ENCODE measurements around the gene PHOSPHO1. TPM values are rescaled to one million over a fixed set of nuclear protein-coding genes. Genes with fewer than 3 reads are reported as not detected.

The PHOSPHO1 gene
- total and polyA plus RNA-seq, 2 of the 13 experiments (the other 11 are each of a cell fraction or from before 2014, with no cell fraction given): not detected

DNA sequence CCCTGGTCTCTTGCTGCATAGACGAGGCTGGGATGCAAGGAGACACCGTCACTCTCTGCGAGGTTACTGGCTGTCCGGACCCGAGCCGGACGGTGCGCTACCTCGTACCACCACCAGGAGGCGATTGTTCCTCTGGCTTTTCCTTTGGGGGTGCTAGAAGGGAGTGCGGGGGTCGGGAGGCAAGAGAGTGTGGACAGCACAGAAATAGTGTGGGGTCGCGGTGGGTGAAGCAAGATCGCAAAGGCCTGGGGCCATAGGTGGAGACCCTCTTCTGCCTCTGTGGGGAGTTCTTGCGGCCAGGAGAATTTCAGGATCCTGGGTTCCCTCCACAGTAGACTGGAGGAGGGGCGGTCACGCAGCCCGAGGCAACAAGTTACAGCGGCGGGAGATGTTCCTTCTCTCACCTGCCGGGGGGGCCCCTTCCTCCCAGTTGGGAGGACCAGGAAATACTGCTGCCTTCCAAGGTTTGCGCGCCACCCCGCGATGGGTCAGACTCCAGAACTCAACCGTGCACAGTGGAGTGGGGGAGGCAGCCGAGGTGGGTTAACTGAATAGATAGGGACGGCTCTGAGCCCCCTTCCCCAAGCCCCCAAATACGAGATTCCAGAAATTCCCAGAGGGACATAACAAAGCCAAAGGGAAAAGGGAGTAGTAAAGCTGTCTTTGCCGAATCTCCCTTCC, 6.9 kb downstream of the PHOSPHO1 start (continued):
- TF ChIP-seq, protein P1, sequence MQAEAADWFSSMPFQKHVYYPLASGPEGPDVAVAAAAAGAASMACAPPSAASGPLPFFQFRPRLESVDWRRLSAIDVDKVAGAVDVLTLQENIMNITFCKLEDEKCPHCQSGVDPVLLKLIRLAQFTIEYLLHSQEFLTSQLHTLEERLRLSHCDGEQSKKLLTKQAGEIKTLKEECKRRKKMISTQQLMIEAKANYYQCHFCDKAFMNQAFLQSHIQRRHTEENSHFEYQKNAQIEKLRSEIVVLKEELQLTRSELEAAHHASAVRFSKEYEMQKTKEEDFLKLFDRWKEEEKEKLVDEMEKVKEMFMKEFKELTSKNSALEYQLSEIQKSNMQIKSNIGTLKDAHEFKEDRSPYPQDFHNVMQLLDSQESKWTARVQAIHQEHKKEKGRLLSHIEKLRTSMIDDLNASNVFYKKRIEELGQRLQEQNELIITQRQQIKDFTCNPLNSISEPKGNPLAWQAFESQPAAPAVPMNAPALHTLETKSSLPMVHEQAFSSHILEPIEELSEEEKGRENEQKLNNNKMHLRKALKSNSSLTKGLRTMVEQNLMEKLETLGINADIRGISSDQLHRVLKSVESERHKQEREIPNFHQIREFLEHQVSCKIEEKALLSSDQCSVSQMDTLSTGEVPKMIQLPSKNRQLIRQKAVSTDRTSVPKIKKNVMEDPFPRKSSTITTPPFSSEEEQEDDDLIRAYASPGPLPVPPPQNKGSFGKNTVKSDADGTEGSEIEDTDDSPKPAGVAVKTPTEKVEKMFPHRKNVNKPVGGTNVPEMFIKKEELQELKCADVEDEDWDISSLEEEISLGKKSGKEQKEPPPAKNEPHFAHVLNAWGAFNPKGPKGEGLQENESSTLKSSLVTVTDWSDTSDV (CRISPR knock-in tag; IDR thresholded peaks at IDR 0.05): no peak
- TF ChIP-seq ZNF839 (CRISPR knock-in tag; IDR thresholded peaks at IDR 0.05; ENCODE audit: borderline replicate concordance) (peak; percentile 42; the same call in 1 of the 2 replicates), SOX6 (IDR thresholded peaks at IDR 0.05) (no peak), SOX6 (CRISPR knock-in tag; IDR thresholded peaks at IDR 0.05) (0 out of 2 replicates have a peak, but pooled peaks have one; percentile 12), ZNF546 (CRISPR knock-in tag; conservative IDR thresholded peaks at IDR 0.05) (0 out of 2 replicates have a peak, but pooled peaks have one; percentile 39), MTA1 (CRISPR knock-in tag; IDR thresholded peaks at IDR 0.05; ENCODE audit: borderline replicate concordance) (peak; percentile 10; the same call in 1 of the 2 replicates), CBX2 (IDR thresholded peaks at IDR 0.05; ENCODE audit: low read depth, low read length) (no peak), CBX2 (CRISPR knock-in tag; IDR thresholded peaks at IDR 0.05; ENCODE audit: low read depth) (no peak), SMC3 (IDR thresholded peaks at IDR 0.05; ENCODE audit: low read length) (peak; percentile 38; the same call in 1 of the 2 replicates), JUNB (CRISPR knock-in tag; IDR thresholded peaks at IDR 0.05; ENCODE audit: borderline replicate concordance) (no peak)
- TF ChIP-seq, protein P2, sequence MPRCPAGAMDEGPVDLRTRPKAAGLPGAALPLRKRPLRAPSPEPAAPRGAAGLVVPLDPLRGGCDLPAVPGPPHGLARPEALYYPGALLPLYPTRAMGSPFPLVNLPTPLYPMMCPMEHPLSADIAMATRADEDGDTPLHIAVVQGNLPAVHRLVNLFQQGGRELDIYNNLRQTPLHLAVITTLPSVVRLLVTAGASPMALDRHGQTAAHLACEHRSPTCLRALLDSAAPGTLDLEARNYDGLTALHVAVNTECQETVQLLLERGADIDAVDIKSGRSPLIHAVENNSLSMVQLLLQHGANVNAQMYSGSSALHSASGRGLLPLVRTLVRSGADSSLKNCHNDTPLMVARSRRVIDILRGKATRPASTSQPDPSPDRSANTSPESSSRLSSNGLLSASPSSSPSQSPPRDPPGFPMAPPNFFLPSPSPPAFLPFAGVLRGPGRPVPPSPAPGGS (CRISPR knock-in tag; IDR thresholded peaks at IDR 0.05): 0 out of 2 replicates have a peak, but pooled peaks have one; percentile 44
- TF ChIP-seq, protein P3, sequence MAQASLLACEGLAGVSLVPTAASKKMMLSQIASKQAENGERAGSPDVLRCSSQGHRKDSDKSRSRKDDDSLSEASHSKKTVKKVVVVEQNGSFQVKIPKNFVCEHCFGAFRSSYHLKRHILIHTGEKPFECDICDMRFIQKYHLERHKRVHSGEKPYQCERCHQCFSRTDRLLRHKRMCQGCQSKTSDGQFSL (CRISPR knock-in tag; IDR thresholded peaks at IDR 0.05): peak; percentile 87; the same call in 1 of the 2 replicates
- TF ChIP-seq, protein P4, sequence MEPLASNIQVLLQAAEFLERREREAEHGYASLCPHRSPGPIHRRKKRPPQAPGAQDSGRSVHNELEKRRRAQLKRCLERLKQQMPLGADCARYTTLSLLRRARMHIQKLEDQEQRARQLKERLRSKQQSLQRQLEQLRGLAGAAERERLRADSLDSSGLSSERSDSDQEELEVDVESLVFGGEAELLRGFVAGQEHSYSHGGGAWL (CRISPR knock-in tag; IDR thresholded peaks at IDR 0.05): 0 out of 2 replicates have a peak, but pooled peaks have one; percentile 29
- TF ChIP-seq, protein P5, sequence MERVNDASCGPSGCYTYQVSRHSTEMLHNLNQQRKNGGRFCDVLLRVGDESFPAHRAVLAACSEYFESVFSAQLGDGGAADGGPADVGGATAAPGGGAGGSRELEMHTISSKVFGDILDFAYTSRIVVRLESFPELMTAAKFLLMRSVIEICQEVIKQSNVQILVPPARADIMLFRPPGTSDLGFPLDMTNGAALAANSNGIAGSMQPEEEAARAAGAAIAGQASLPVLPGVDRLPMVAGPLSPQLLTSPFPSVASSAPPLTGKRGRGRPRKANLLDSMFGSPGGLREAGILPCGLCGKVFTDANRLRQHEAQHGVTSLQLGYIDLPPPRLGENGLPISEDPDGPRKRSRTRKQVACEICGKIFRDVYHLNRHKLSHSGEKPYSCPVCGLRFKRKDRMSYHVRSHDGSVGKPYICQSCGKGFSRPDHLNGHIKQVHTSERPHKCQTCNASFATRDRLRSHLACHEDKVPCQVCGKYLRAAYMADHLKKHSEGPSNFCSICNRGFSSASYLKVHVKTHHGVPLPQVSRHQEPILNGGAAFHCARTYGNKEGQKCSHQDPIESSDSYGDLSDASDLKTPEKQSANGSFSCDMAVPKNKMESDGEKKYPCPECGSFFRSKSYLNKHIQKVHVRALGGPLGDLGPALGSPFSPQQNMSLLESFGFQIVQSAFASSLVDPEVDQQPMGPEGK (CRISPR knock-in tag; IDR thresholded peaks at IDR 0.05): peak; percentile 70
- TF ChIP-seq, protein P6, sequence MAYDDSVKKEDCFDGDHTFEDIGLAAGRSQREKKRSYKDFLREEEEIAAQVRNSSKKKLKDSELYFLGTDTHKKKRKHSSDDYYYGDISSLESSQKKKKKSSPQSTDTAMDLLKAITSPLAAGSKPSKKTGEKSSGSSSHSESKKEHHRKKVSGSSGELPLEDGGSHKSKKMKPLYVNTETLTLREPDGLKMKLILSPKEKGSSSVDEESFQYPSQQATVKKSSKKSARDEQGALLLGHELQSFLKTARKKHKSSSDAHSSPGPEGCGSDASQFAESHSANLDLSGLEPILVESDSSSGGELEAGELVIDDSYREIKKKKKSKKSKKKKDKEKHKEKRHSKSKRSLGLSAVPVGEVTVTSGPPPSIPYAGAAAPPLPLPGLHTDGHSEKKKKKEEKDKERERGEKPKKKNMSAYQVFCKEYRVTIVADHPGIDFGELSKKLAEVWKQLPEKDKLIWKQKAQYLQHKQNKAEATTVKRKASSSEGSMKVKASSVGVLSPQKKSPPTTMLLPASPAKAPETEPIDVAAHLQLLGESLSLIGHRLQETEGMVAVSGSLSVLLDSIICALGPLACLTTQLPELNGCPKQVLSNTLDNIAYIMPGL (CRISPR knock-in tag; IDR thresholded peaks at IDR 0.05; ENCODE audit: borderline replicate concordance in 1 of 2, low read depth in 1 of 2): 0 out of 4 replicates have a peak, but pooled peaks of 1 of the 2 experiments have one; percentile 17
- TF ChIP-seq, protein P7, sequence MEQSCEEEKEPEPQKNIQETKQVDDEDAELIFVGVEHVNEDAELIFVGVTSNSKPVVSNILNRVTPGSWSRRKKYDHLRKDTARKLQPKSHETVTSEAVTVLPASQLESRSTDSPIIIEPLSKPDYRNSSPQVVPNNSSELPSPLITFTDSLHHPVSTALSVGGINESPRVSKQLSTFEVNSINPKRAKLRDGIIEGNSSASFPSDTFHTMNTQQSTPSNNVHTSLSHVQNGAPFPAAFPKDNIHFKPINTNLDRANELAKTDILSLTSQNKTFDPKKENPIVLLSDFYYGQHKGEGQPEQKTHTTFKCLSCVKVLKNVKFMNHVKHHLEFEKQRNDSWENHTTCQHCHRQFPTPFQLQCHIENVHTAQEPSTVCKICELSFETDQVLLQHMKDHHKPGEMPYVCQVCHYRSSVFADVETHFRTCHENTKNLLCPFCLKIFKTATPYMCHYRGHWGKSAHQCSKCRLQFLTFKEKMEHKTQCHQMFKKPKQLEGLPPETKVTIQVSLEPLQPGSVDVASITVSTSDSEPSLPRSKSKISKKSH (CRISPR knock-in tag; IDR thresholded peaks at IDR 0.05; ENCODE audit: borderline replicate concordance): 0 out of 2 replicates have a peak, but pooled peaks have one; percentile 46
